GM12878 (cell line): ENCODE data around the gene GORASP2. TPM values are rescaled to one million over a fixed set of nuclear protein-coding genes. Genes with fewer than 3 reads are reported as not detected.

ENCODE experiments used
- ATAC-seq: fragments of 200-7000 bp; cut with Tn5 transposase; 3 replicates; pipeline ENCODE4 v1.9.1; 2020; ENCODE audit warnings: mild to moderate bottlenecking, moderate library complexity
- BruUV-seq: library from RNA; stranded (reverse); fragments of 400-500 nt; replicated peaks from 2 replicates; lab custom pipeline; 2021; lab: Mats Ljungman, UMichigan
- CTCF ChIA-PET: fragments of 300-600 bp; sonication (Branson Sonifier 250); formaldehyde crosslinking; extraction: SDS; loops from one replicate; lab custom pipeline; 2021; ENCODE audit warnings: inconsistent platforms; lab: Yijun Ruan, JAX
- POLR2A ChIA-PET: fragments of 350-600 bp; formaldehyde crosslinking; extraction: SDS; loops from one replicate; lab custom pipeline; 2021; ENCODE audit warnings: inconsistent platforms; lab: Charles Lee
- RAD21 ChIA-PET: fragments of 300-600 bp; sonication (Branson Sonifier 250); formaldehyde crosslinking; loops from one replicate; lab custom pipeline; 2023; ENCODE audit warnings: antibody characterized with exemption; ENCODE audit not compliant: unreplicated experiment; lab: Charles Lee
- SMC1A ChIA-PET: fragments of 300-600 bp; sonication (Branson Sonifier 250); formaldehyde crosslinking; loops from one replicate; lab custom pipeline; 2023; ENCODE audit not compliant: unreplicated experiment, uncharacterized antibody; lab: Charles Lee
- DNase-seq: peaks from one replicate; pipeline ENCODE4 v3.0.0-alpha.2; 2011; ENCODE audit warnings: low read depth, low spot score
- FAIRE-seq: peaks from 3 replicates; lab custom pipeline; 2011; peaks lifted over from hg19 to GRCh38; lab: Jason Lieb, UNC
- H2AFZ ChIP-seq: 2 replicates; pipeline ENCODE4 v1.6.0; 2011; ENCODE audit warnings: low read depth, low read length, control low read depth; ENCODE audit not compliant: control insufficient read depth
- H3K27ac ChIP-seq: 2 replicates; pipeline ENCODE4 v1.5.1; 2011; ENCODE audit warnings: control low read depth; ENCODE audit not compliant: control insufficient read depth, insufficient read depth
- H3K27me3 ChIP-seq, 2 experiments: replicated peaks in 1 of 2; 2 replicates each; pipeline versions ENCODE4 v1.6.0 to v1.6.1; 2011; ENCODE audit warnings: low read length in 1 of 2; ENCODE audit not compliant: control insufficient read depth in 2 of 2, insufficient read depth in 2 of 2
- H3K36me3 ChIP-seq, 2 experiments: 2 replicates each; pipeline ENCODE4 v1.5.1; 2011; ENCODE audit warnings: low read length in 1 of 2; ENCODE audit not compliant: control insufficient read depth in 2 of 2, insufficient read depth in 2 of 2
- H3K4me1 ChIP-seq: 2 replicates; pipeline ENCODE4 v1.6.1; 2011; ENCODE audit warnings: mild to moderate bottlenecking, low read length, moderate library complexity, mixed read lengths; ENCODE audit not compliant: control insufficient read depth, insufficient read depth
- H3K4me2 ChIP-seq: 2 replicates; pipeline ENCODE4 v1.6.0; 2011; ENCODE audit warnings: control low read depth; ENCODE audit not compliant: control insufficient read depth, insufficient read depth
- H3K4me3 ChIP-seq: fragments of 200-600 bp; sonication (generic); 2 replicates; pipeline ENCODE4 v1.5.1; 2016
- H3K79me2 ChIP-seq: 2 replicates; pipeline ENCODE4 v1.6.0; 2011; ENCODE audit warnings: low read length; ENCODE audit not compliant: control insufficient read depth, insufficient read depth
- H3K9ac ChIP-seq: 2 replicates; pipeline ENCODE4 v1.8.0; 2011; ENCODE audit warnings: low read length, control low read depth, mixed read lengths; ENCODE audit not compliant: control insufficient read depth, insufficient read depth
- H3K9me3 ChIP-seq: replicated peaks from 3 replicates; pipeline ENCODE4 v1.5.1; 2011; ENCODE audit warnings: mild to moderate bottlenecking, low read length; ENCODE audit not compliant: control insufficient read depth, insufficient read depth
- H4K20me1 ChIP-seq: 2 replicates; pipeline ENCODE4 v1.6.0; 2011; ENCODE audit not compliant: control insufficient read depth, insufficient read depth
- EZH2 ChIP-seq: IDR thresholded peaks from 2 replicates; pipeline ENCODE4 v1.6.1; 2012; ENCODE audit warnings: low read depth, mild to moderate bottlenecking, control low read depth, inconsistent platforms, low read length, borderline replicate concordance; ENCODE audit not compliant: control insufficient read depth
- FOXM1 ChIP-seq: IDR thresholded peaks from 2 replicates; pipeline ENCODE4 v1.6.1; 2012; ENCODE audit warnings: low read depth, mild to moderate bottlenecking, inconsistent platforms, low read length, moderate library complexity
- JUND ChIP-seq: IDR thresholded peaks from 2 replicates; pipeline ENCODE4 v1.6.1; 2012; ENCODE audit warnings: low read depth, mild to moderate bottlenecking, low read length, improper control_type of control experiment, moderate library complexity
- NR2C2 ChIP-seq: IDR thresholded peaks from 2 replicates; pipeline ENCODE4 v1.6.1; 2011; ENCODE audit warnings: borderline replicate concordance, low read depth; ENCODE audit not compliant: control insufficient read depth, insufficient read length
- PAX8 ChIP-seq: fragments of 450-650 bp; IDR thresholded peaks from 2 replicates; pipeline ENCODE4 v1.6.1; 2017; ENCODE audit warnings: mild to moderate bottlenecking, moderate library complexity
- RBBP5 ChIP-seq: fragments of 200-600 bp; sonication (generic); conservative IDR thresholded peaks from 2 replicates; pipeline ENCODE4 v1.6.1; 2016
- RCOR1 ChIP-seq: conservative IDR thresholded peaks from 2 replicates; pipeline ENCODE4 v1.6.1; 2012; ENCODE audit warnings: low read depth, low read length, improper control_type of control experiment
- SMAD1 ChIP-seq: fragments of 450-650 bp; IDR thresholded peaks from 2 replicates; pipeline ENCODE4 v1.6.1; 2018; ENCODE audit warnings: mild to moderate bottlenecking, low read depth; ENCODE audit not compliant: partially characterized antibody
- SP1 ChIP-seq: IDR thresholded peaks from one replicate; pipeline ENCODE4 v1.6.1; 2011; ENCODE audit warnings: low read depth, low read length
- USF2 ChIP-seq: IDR thresholded peaks from 2 replicates; pipeline ENCODE4 v1.6.1; 2011; ENCODE audit warnings: low read depth, low read length, improper control_type of control experiment, borderline replicate concordance
- ZNF207 ChIP-seq: fragments of 450-650 bp; IDR thresholded peaks from 2 replicates; pipeline ENCODE4 v1.6.1; 2014; ENCODE audit warnings: antibody characterized with exemption, mild to moderate bottlenecking, borderline replicate concordance
- WGBS: methylation state at CpG from one replicate; pipeline ENCODE4 v1.1.6; 2016; ENCODE audit warnings: low lambda C conversion rate; ENCODE audit not compliant: insufficient replicate concordance, insufficient coverage; ENCODE audit errors: missing lambda C conversion rate; 5-methylcytosine and 5-hydroxymethylcytosine counted together
- in situ Hi-C: fragments of 300-500 bp; cut with MboI; formaldehyde crosslinking; loops from 9 replicates; pipeline ENCODE4 v1.14.3; 2018; ENCODE audit warnings: mixed read lengths
- intact Hi-C: fragments of 100-400 bp; cut with micrococcal nuclease; formaldehyde crosslinking; loops from one replicate; pipeline ENCODE4 v1.14.2; 2022; ENCODE audit not compliant: unreplicated experiment
- polyA plus RNA-seq, 11 experiments: library from polyadenylated mRNA; depleted of rRNA in 4 of 11; unstranded in 6 of 11; stranded (reverse) in 5 of 11; fragments of >200 nt; fragmentation: Nextera tagmentation in 4 of 11; fragmentation: Illumina TruSeq in 1 of 11; extraction: Ambion mirVana in 4 of 11; extraction: Trizol in 1 of 11; gene quantifications; 1 replicate in 1 of 11; 2 replicates in 10 of 11; pipeline versions ENCODE4 v1.2.1 to v1.2.3, GENCODE V29; 2011 to 2016; ENCODE audit warnings: inconsistent platforms in 2 of 11, missing spikeins in 2 of 11, low read depth in 1 of 11
- total RNA-seq, 4 experiments: library from RNA; depleted of rRNA in 3 of 4; stranded (reverse); fragments of >200 nt in 3 of 4; fragmentation: Illumina TruSeq in 1 of 4; extraction: Trizol in 1 of 4; gene quantifications; 2 replicates each; pipeline versions ENCODE4 v1.2.1 to v1.2.3, GENCODE V29; 2013 to 2021

Gene GORASP2
- total and polyA plus RNA-seq, 10 of the 15 experiments (the other 5 are each of a cell fraction or from before 2014, with no cell fraction given): 26.3 to 169 (median 103) TPM

- no TSS peak for BruUV-seq
- H3K27ac ChIP-seq: no peak overlapping the region
- no peak overlapping the region for H2AFZ ChIP-seq
- H3K9me3 ChIP-seq: peaks cover 6% of the 10 kb centered on the region; the same call in 2 of the 3 replicates
- H3K27me3 ChIP-seq: no peaks in the 10 kb centered on the region
- ChIA-PET CTCF (interaction anchor here (1.1 to 1.3 kb wide), 4 partner anchors 11 to 211 kb away, joined by 3 to 4 read pairs (median 3); no protein-coding TSS in a partner anchor), SMC1A (interaction anchor here (7.0 kb wide), 1 partner anchor 11 kb away, joined by 55 read pairs; no protein-coding TSS in a partner anchor), RAD21 (no interaction called here), POLR2A (interaction anchor here (1.2 to 1.4 kb wide), 2 partner anchors 15 to 48 kb away, joined by 3 to 5 read pairs; partner anchors contain the start of gene GORASP2)
- ATAC-seq: no peak
- H3K9ac ChIP-seq: no peak overlapping the region
- 0 out of 2 replicates have a peak, but pooled peaks cover 2% of the 10 kb centered on the region for H3K4me1 ChIP-seq
- no peaks in the 10 kb centered on the region for H4K20me1 ChIP-seq
- in situ Hi-C loops: loop anchor here (25.0 kb wide), 1 partner anchor 1619 kb away; the partner anchor contains the start of gene PDK1
- H3K4me2 ChIP-seq: no peak overlapping the region
- no peak for TF ChIP-seq RBBP5
- TF ChIP-seq ZNF207: no peak
- no peak for TF ChIP-seq SMAD1
- TF ChIP-seq FOXM1: no peak
- TF ChIP-seq NR2C2: no peak
- no peak for TF ChIP-seq JUND
- no peak for TF ChIP-seq EZH2
- TF ChIP-seq USF2: no peak
- no peak for TF ChIP-seq RCOR1
- no peak for TF ChIP-seq SP1
- no peak for TF ChIP-seq PAX8
- 88% methylated on average over 5 of the region's 6 CpGs for WGBS
- peaks cover 95% of the 10 kb centered on the region for H3K79me2 ChIP-seq
- peaks cover 0 to 7% of the 10 kb centered on the region in 2 experiments; a peak in 1 of 4 replicates for H3K36me3 ChIP-seq
- no peak for DNase-seq
- no peak for FAIRE-seq
- intact Hi-C loops: no loop called here
- H3K4me3 ChIP-seq: no peak overlapping the region
These were observed 14.5 kb downstream of the GORASP2 start for GRCh38 chr2:170943596-170943995.
